GM12865 (cell line): ENCODE data around the gene NTNG1.
A peak's percentile ranks its signal among the peaks of the same experiment; 100 is the strongest.

Experiments
- DNase-seq: peaks from one replicate; pipeline ENCODE4 v3.0.0; 2010; ENCODE audit warnings: low read depth
- H3K4me3 ChIP-seq: 2 replicates; pipeline ENCODE4 v1.5.1; 2011; ENCODE audit warnings: mild to moderate bottlenecking, low read depth, low read length, control low read depth
- CTCF ChIP-seq: IDR thresholded peaks from 2 replicates; pipeline ENCODE4 v1.5.1; 2011; ENCODE audit warnings: low read length, control low read depth, low read depth, inconsistent platforms; ENCODE audit not compliant: insufficient read depth; ENCODE audit errors: missing control alignments

The NTNG1 gene

GRCh38 chr1:107415241-107415640, 274.4 kb downstream of the NTNG1 start:
- TF ChIP-seq CTCF = no peak
- no peak for DNase-seq

GRCh38 chr1:107419003-107419402, 278.2 kb downstream of the NTNG1 start:
- no peak for DNase-seq
- TF ChIP-seq CTCF = no peak
- H3K4me3 ChIP-seq = no peak overlapping the region

More at GRCh38 chr1:107415241-107415640, 274.4 kb downstream of the NTNG1 start:
- H3K4me3 ChIP-seq = no peak overlapping the region

- DNase-seq = no peak
- no peak for TF ChIP-seq CTCF
- no peak overlapping the region for H3K4me3 ChIP-seq
Observed at GRCh38 chr1:107422901-107423300, 282.1 kb downstream of the NTNG1 start.

GRCh38 chr1:107430540-107431228, 289.8 kb downstream of the NTNG1 start:
- no peak overlapping the region for H3K4me3 ChIP-seq
- peak; percentile 75 for TF ChIP-seq CTCF
- DNase-seq = peak; percentile 82

- H3K4me3 ChIP-seq = no peak overlapping the region
- no peak for TF ChIP-seq CTCF
- peak; percentile 9 for DNase-seq
Observed at GRCh38 chr1:107432108-107432507, 291.3 kb downstream of the NTNG1 start.

GRCh38 chr1:107433068-107433467, 292.2 kb downstream of the NTNG1 start:
- no peak for TF ChIP-seq CTCF
- DNase-seq = no peak
- no peak overlapping the region for H3K4me3 ChIP-seq
